GM19240 (cell line): Measurements from ENCODE around the gene MMP26.
"Not testable (repeated sequence)": the region's sequence is repeated elsewhere in the genome, so short reads cannot be mapped to it uniquely, and the experiment has no call there.

Experiments used
- DNase-seq: peaks from one replicate; pipeline ENCODE4 v3.0.0; 2011; ENCODE audit warnings: low spot score; ENCODE audit not compliant: insufficient read length

MMP26 gene

GRCh38 chr11:4722616-4723534, 18.3 kb downstream of the MMP26 start:
- DNase-seq = not testable (repeated sequence)

- DNase-seq = no peak
Measured at GRCh38 chr11:4727171-4727570, 22.6 kb downstream of the MMP26 start.

- DNase-seq = no peak
Measured at GRCh38 chr11:4740735-4741134, 36.2 kb downstream of the MMP26 start.

GRCh38 chr11:4748438-4748837, 43.9 kb downstream of the MMP26 start:
- no peak for DNase-seq

- no peak for DNase-seq
Measured at GRCh38 chr11:4751201-4751600, 46.6 kb downstream of the MMP26 start.
